Lower lobe of right lung (tissue), 2 donors: ENCODE data around the gene MCM3AP. TPM values are rescaled to one million over a fixed set of nuclear protein-coding genes. Genes with fewer than 3 reads are reported as not detected.

Source experiments
- ATAC-seq, 2 donors: fragments of 200-7000 bp; cut with Tn5 transposase; one replicate each; pipeline ENCODE4 v1.9.1; 2020 to 2022; ENCODE audit warnings: mild to moderate bottlenecking in 2 of 2, moderate library complexity in 2 of 2
- DNase-seq: peaks from one replicate; pipeline ENCODE4 v3.0.0-alpha.2; 2020
- H3K27ac ChIP-seq: fragments of 200-600 bp; one replicate; pipeline ENCODE4 v1.8.0; 2022
- H3K27me3 ChIP-seq: fragments of 200-600 bp; one replicate; pipeline ENCODE4 v1.8.0; 2022; ENCODE audit warnings: low read depth
- H3K36me3 ChIP-seq: fragments of 200-600 bp; one replicate; pipeline ENCODE4 v1.8.0; 2022; ENCODE audit warnings: mild to moderate bottlenecking
- H3K4me1 ChIP-seq: fragments of 200-600 bp; one replicate; pipeline ENCODE4 v1.8.0; 2022
- H3K4me3 ChIP-seq: fragments of 200-600 bp; one replicate; pipeline ENCODE4 v1.8.0; 2022; ENCODE audit warnings: mild to moderate bottlenecking
- H3K9me3 ChIP-seq: fragments of 200-600 bp; one replicate; pipeline ENCODE4 v1.8.0; 2022
- CTCF ChIP-seq: fragments of 200-600 bp; IDR thresholded peaks from one replicate; pipeline ENCODE4 v1.8.0; 2022; ENCODE audit warnings: antibody characterized with exemption, mild to moderate bottlenecking
- intact Hi-C: fragments of 100-400 bp; cut with DNase I; formaldehyde crosslinking; loops from one replicate; pipeline ENCODE4 v1.11.0; 2022
- long read RNA-seq: library from polyadenylated mRNA; unstranded; transcript quantifications from one replicate; pipeline ENCODE4 v2.0.0, GENCODE V29; 2021
- total RNA-seq: library from RNA; stranded (reverse); fragmentation: NEBNext Ultra II Directional; extraction: Animal tissue kit (Norgen Biotek cat#: 25700); gene quantifications from one replicate; pipeline ENCODE4 v1.2.1, GENCODE V29; 2021
- donor health status: DM: no; HTN: yes; CAD: no; lungs with severe emphysema.

The MCM3AP gene
- 96.2 TPM for total RNA-seq
- long read RNA-seq, full-length matches to known transcripts, result 10 of 47 reads
- long read RNA-seq, partial matches to known transcripts, result 29 of 47 reads
- long read RNA-seq, other reads (novel, unspliced or antisense), result 8 of 47 reads

- TF ChIP-seq CTCF, result no peak
- intact Hi-C loops, result no loop called here
Observed at GRCh38 chr21:46285206-46285661, at the start of gene MCM3AP. MCM3AP (minus strand) TSS chr21:46285611; CDS start chr21:46285286, 325 bp downstream.

DNA sequence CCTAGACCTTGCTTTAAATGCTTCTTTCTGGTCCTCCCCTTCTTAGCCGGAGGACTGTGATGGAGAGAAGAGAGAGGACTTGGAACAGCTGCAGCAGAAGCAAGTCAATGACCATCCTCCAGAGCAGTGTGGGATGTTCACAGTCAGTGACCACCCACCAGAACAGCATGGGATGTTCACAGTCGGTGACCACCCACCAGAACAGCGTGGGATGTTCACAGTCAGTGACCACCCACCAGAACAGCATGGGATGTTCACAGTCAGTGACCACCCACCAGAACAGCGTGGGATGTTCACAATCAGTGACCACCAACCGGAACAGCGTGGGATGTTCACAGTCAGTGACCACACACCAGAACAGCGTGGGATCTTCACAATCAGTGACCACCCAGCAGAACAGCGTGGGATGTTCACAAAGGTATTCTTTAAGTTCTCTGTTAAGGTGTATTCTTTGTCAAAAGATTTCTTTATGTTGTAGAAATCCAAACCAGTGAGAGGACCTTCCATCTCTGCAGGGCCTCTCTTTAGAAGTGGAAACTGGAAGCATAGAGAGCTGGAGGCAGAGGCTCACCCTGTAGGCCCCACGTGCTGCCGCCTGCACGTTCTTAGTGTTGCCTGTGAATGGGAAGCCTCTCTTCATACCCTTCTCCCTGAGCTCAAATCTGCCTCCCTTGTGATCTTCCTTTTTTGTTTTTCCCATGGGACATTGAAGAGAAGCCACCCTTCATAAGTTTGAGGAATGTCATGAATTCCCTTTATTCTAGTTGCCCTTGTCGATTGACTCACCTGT is 49.1 kb upstream of the MCM3AP start:
- intact Hi-C loops, result no loop called here
- no peak for ATAC-seq
- no peak overlapping the region for H3K4me3 ChIP-seq
- no peak overlapping the region for H3K27ac ChIP-seq
- no peaks in the 10 kb centered on the region for H3K27me3 ChIP-seq
- no peaks in the 10 kb centered on the region for H3K4me1 ChIP-seq
- H3K36me3 ChIP-seq, result peaks cover 69% of the 10 kb centered on the region
- no peak for DNase-seq
- H3K9me3 ChIP-seq, result no peaks in the 10 kb centered on the region
- no peak for TF ChIP-seq CTCF

More at GRCh38 chr21:46285206-46285661, at the start of gene MCM3AP:
- Histone ChIP-seq H3K27ac (peak within 1 kb of the TSS; percentile 97), H3K27me3 (no peaks in the 10 kb centered on the region), H3K36me3 (peaks cover 42% of the 10 kb centered on the region), H3K4me3 (peak within 1 kb of the TSS; percentile 96), H3K4me1 (peaks cover 67% of the 10 kb centered on the region), H3K9me3 (no peaks in the 10 kb centered on the region)
- ATAC-seq, result no peak
- DNase-seq, result no peak

- no peak overlapping the region for H3K4me3 ChIP-seq
- ATAC-seq (no peak), DNase-seq (no peak)
- H3K9me3 ChIP-seq, result no peaks in the 10 kb centered on the region
- H3K27ac ChIP-seq, result no peak overlapping the region
- peaks cover 47% of the 10 kb centered on the region for H3K36me3 ChIP-seq
- H3K4me1 ChIP-seq, result peaks cover 8% of the 10 kb centered on the region
- no peaks in the 10 kb centered on the region for H3K27me3 ChIP-seq
- intact Hi-C loops, result no loop called here
- no peak for TF ChIP-seq CTCF
Observed at GRCh38 chr21:46329796-46330195, 44.4 kb upstream of the MCM3AP start.

DNA sequence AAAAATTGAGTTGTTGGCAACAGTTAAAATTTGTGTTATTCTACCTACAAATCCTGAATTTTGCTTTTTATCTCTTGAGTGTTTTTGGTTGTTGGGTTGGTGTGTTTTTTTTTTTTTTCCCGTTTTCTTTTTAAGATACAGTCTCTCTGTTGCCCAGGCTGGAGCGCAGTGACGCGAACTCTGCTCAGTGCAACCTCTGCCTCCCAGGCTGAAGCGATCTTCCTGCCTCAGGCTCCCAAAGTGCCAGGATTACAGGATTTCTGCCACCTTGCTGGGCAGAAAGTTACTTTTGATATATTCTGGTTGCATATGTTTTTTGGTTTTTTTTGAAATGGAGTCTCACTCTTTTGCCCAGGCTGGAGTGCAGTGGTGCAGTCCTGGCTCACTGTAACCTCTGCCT is 42.7 kb upstream of the MCM3AP start:
- intact Hi-C loops, result no loop called here
- Histone ChIP-seq H3K27me3 (no peaks in the 10 kb centered on the region), H3K4me1 (peaks cover 10% of the 10 kb centered on the region), H3K36me3 (peaks cover 41% of the 10 kb centered on the region), H3K9me3 (no peaks in the 10 kb centered on the region), H3K27ac (no peak overlapping the region), H3K4me3 (no peak overlapping the region)
- TF ChIP-seq CTCF, result no peak
- ATAC-seq (no peak), DNase-seq (no peak)

- H3K27ac ChIP-seq, result no peak overlapping the region
- H3K27me3 ChIP-seq, result no peaks in the 10 kb centered on the region
- DNase-seq (no peak), ATAC-seq (no peak)
- peaks cover 41% of the 10 kb centered on the region for H3K36me3 ChIP-seq
- intact Hi-C loops, result no loop called here
- TF ChIP-seq CTCF, result no peak
- H3K4me3 ChIP-seq, result no peak overlapping the region
- H3K4me1 ChIP-seq, result peaks cover 15% of the 10 kb centered on the region
- H3K9me3 ChIP-seq, result no peaks in the 10 kb centered on the region
Observed at GRCh38 chr21:46327711-46328110, 42.3 kb upstream of the MCM3AP start.
